ENCODE measurements around the gene UGT1A10. TPM values are rescaled to one million over a fixed set of nuclear protein-coding genes. Genes with fewer than 3 reads are reported as not detected.

The UGT1A10 gene
- polyA plus RNA-seq, 6 donors from 2014 or later = not detected

GRCh38 chr2:233801357-233802131, 165.3 kb downstream of the UGT1A10 start:
- H3K9me3 Mint-ChIP-seq = no peaks in the 10 kb centered on the region
- peaks cover 4 to 36% (median 32%) of the 10 kb centered on the region in 3 donors for H3K27me3 Mint-ChIP-seq
- H3K36me3 Mint-ChIP-seq = no peaks in the 10 kb centered on the region
- H3K4me3 Mint-ChIP-seq = no peak overlapping the region
- peaks cover 0 to 4% (median 0%) of the 10 kb centered on the region in 3 donors for H3K4me1 Mint-ChIP-seq
- no peak for ATAC-seq (ENCODE audit: low read depth in 2 of 2)
- DNase-seq = no peak
- no peak overlapping the region for H3K27ac Mint-ChIP-seq

GRCh38 chr2:233802132-233802815, 166.0 kb downstream of the UGT1A10 start:
- no peak for DNase-seq
- Mint-ChIP-seq H3K4me1 (peaks cover 0 to 4% (median 0%) of the 10 kb centered on the region in 3 donors), H3K9me3 (no peaks in the 10 kb centered on the region), H3K36me3 (no peaks in the 10 kb centered on the region), H3K4me3 (no peak overlapping the region), H3K27me3 (peaks cover 4 to 36% (median 32%) of the 10 kb centered on the region in 3 donors), H3K27ac (no peak overlapping the region)
- ATAC-seq (ENCODE audit: low read depth in 2 of 2) = no peak

DNA sequence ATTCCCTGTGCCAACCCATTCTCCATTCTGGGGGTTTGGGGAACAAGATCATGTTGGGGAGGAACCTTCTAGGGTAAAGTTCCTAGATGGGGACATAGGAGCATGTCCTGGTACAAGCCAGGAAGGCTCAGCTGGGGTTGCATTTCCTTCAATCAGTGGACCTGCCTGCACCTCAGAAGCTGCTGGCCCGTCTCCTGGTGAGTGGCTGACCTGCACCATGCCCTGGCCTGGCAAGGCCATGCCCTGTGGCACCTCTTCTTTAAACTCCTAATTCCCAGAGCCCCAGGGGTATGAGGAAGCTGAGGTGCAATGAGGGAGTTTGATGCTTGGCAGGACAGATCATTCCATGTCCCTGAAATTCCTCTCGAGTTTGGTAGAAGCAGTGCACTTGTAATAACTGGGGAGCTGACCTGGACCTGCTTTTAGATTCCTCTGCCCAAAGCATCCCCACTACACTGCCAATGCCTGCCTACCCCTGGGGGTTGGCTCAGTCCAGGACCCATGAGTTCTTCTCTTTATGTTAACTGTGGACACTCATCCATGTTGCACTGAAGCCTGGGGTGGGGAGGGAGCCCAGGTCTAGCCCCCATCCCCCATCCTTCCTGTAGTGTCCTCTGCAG, 167.2 kb downstream of the UGT1A10 start:
- no peak overlapping the region for H3K27ac Mint-ChIP-seq
- DNase-seq = no peak
- no peaks in the 10 kb centered on the region for H3K9me3 Mint-ChIP-seq
- H3K4me1 Mint-ChIP-seq = peaks cover 0 to 4% (median 0%) of the 10 kb centered on the region in 3 donors
- ATAC-seq (ENCODE audit: low read depth in 2 of 2) = no peak
- H3K4me3 Mint-ChIP-seq = no peak overlapping the region
- H3K36me3 Mint-ChIP-seq = no peaks in the 10 kb centered on the region
- H3K27me3 Mint-ChIP-seq = peaks cover 4 to 33% (median 27%) of the 10 kb centered on the region in 3 donors

- H3K27me3 Mint-ChIP-seq = peaks cover 4 to 35% (median 26%) of the 10 kb centered on the region in 3 donors
- peaks cover 0 to 4% (median 0%) of the 10 kb centered on the region in 3 donors for H3K4me1 Mint-ChIP-seq
- H3K36me3 Mint-ChIP-seq = no peaks in the 10 kb centered on the region
- DNase-seq = no peak
- ATAC-seq (ENCODE audit: low read depth in 2 of 2) = no peak
- H3K27ac Mint-ChIP-seq = no peak overlapping the region
- no peak overlapping the region for H3K4me3 Mint-ChIP-seq
- H3K9me3 Mint-ChIP-seq = no peaks in the 10 kb centered on the region
Measured at GRCh38 chr2:233803994-233804393, 167.7 kb downstream of the UGT1A10 start.

DNA sequence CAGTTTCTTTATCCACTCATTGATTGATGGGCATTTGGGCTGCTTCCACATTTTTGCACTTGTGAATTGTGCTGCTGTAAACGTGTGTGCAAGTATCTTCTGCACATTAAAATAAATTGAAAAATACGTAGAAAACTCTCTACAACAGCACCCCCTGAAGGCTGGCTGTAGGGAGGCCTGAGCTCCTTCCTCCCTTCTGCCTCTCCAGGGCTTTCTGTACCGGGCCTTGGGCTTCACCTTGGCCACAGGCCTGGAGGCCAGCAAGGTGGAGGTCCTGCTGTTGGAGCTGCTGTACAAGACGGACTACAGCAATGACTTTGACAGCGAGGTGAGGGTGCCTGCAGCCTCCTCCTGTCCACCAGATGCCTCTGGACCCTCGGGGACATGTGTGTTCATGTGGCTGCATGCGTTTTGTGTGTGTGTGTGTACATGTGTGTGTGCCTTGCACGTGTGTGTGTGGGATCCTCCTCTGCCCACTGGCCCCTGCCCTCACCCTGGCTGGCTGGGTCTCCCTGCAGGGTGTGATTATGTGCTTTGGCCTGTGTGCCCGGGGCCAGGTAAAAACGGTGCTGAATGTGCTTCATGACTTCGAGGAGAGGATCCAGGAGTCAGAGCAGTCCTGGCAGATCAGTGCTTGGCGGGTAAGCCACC, 171.1 kb downstream of the UGT1A10 start:
- no peaks in the 10 kb centered on the region for H3K9me3 Mint-ChIP-seq
- no peak overlapping the region for H3K4me3 Mint-ChIP-seq
- no peak overlapping the region for H3K27ac Mint-ChIP-seq
- ATAC-seq (ENCODE audit: low read depth in 2 of 2) (no peak), DNase-seq (no peak)
- no peaks in the 10 kb centered on the region for H3K4me1 Mint-ChIP-seq
- peaks cover 8 to 43% (median 41%) of the 10 kb centered on the region in 3 donors for H3K27me3 Mint-ChIP-seq
- no peaks in the 10 kb centered on the region for H3K36me3 Mint-ChIP-seq

DNA sequence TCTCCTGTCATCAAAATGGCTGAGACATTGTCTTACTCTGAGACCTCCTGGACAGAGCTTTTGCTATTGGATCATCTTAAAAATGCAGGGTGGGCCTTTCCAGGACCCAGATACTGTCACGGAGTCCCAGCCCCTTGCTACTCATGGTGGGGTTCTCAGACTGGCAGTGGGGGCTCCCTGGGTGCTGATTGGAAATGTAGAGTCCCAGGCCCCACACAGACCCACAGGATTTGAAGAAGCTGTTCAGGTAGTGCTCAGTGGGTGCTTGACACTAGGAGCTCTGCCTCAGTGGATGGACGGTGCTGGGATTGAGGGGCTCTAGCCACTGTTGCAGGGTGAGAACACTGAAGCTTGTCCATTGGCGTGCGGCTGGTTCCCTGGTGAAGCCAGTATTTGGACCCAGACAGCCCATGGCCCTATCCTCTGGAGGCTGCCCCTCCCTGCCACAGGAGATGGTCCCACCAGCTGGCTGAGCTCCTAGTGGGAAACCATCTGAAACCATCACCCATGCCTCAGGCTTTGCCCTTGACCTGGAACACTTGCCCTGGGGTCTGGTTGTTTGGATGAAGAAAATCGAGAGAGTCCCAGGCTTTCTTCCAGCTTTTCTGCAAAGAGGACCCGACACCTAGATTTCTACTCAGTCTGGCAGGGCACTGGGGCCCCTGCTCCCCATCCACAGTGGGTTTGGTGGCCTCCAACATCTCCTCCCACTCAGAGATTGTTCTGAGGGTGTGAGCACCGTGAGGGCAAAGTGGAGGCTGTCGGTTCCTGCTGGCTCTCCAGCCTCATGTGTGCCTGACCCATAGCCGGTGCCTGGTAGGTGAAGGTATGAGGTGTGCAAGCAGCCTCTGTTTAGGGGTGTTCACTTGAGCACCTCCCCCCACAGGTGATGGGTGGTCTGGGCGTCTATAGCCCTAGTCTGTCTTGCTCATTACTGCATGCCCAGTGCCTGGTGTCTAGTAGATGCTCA, 172.0 kb downstream of the UGT1A10 start:
- H3K27me3 Mint-ChIP-seq = peaks cover 6 to 35% (median 33%) of the 10 kb centered on the region in 3 donors
- no peak overlapping the region for H3K27ac Mint-ChIP-seq
- H3K4me1 Mint-ChIP-seq = no peaks in the 10 kb centered on the region
- no peak overlapping the region for H3K4me3 Mint-ChIP-seq
- no peaks in the 10 kb centered on the region for H3K36me3 Mint-ChIP-seq
- ATAC-seq (ENCODE audit: low read depth in 2 of 2) (no peak), DNase-seq (no peak)
- H3K9me3 Mint-ChIP-seq = no peaks in the 10 kb centered on the region

DNA sequence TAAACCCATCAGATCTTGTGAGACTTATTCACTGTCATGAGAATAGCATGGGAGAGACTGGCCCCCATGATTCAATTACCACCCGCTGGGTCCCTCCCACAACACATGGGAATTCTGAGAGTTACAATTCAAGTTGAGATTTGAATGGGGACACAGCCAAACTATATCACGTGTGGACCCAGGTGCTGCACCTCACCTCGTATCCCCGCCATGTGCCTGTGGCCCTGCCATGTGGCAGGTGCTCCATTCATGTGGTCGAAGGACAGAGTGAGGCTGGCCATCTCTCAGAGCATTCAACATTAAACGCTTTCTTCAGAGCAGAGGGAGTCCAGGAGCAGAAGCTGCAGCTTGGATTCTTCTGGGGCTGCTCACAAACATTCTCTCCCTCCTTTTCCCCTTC, 174.1 kb downstream of the UGT1A10 start:
- ATAC-seq (ENCODE audit: low read depth in 2 of 2) (no peak), DNase-seq (no peak)

DNA sequence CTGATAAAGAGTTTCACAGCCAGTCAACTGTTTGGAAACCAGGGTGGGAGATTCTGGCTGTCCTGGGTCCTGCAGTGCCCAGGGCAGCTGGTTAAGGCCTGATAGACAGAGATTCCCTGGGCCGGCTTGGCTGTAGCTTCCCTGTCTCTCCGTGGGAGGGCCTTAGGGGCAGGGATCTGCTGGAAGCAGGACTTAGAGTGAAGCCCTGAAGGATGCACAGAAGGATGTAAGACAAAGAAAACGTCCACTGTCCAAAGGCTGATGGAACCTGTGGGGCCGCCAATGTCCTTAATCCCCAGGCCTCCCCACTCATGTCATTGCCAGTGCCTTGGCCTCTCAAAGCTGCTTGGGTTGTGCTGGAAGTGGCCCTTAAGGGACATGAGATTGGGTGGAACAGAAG, 174.8 kb downstream of the UGT1A10 start:
- Mint-ChIP-seq H3K4me1 (no peaks in the 10 kb centered on the region), H3K4me3 (no peak overlapping the region), H3K27ac (no peak overlapping the region), H3K36me3 (no peaks in the 10 kb centered on the region), H3K9me3 (no peaks in the 10 kb centered on the region), H3K27me3 (peaks cover 6 to 20% (median 13%) of the 10 kb centered on the region in 3 donors)
- ATAC-seq (ENCODE audit: low read depth in 2 of 2) (no peak), DNase-seq (no peak)

More for the DNA sequence above, 174.1 kb downstream of the UGT1A10 start:
- H3K27me3 Mint-ChIP-seq = peaks cover 6 to 18% (median 13%) of the 10 kb centered on the region in 3 donors
- H3K36me3 Mint-ChIP-seq = no peaks in the 10 kb centered on the region
- H3K27ac Mint-ChIP-seq = no peak overlapping the region
- H3K9me3 Mint-ChIP-seq = no peaks in the 10 kb centered on the region
- H3K4me3 Mint-ChIP-seq = no peak overlapping the region
- H3K4me1 Mint-ChIP-seq = no peaks in the 10 kb centered on the region

- DNase-seq = no peak
- H3K36me3 Mint-ChIP-seq = no peaks in the 10 kb centered on the region
- H3K4me1 Mint-ChIP-seq = no peaks in the 10 kb centered on the region
- no peak overlapping the region for H3K27ac Mint-ChIP-seq
- no peaks in the 10 kb centered on the region for H3K9me3 Mint-ChIP-seq
- no peak overlapping the region for H3K4me3 Mint-ChIP-seq
- no peak for ATAC-seq (ENCODE audit: low read depth in 2 of 2)
- peaks cover 6 to 25% (median 13%) of the 10 kb centered on the region in 3 donors for H3K27me3 Mint-ChIP-seq
Measured at GRCh38 chr2:233811732-233812131, 175.5 kb downstream of the UGT1A10 start.

DNA sequence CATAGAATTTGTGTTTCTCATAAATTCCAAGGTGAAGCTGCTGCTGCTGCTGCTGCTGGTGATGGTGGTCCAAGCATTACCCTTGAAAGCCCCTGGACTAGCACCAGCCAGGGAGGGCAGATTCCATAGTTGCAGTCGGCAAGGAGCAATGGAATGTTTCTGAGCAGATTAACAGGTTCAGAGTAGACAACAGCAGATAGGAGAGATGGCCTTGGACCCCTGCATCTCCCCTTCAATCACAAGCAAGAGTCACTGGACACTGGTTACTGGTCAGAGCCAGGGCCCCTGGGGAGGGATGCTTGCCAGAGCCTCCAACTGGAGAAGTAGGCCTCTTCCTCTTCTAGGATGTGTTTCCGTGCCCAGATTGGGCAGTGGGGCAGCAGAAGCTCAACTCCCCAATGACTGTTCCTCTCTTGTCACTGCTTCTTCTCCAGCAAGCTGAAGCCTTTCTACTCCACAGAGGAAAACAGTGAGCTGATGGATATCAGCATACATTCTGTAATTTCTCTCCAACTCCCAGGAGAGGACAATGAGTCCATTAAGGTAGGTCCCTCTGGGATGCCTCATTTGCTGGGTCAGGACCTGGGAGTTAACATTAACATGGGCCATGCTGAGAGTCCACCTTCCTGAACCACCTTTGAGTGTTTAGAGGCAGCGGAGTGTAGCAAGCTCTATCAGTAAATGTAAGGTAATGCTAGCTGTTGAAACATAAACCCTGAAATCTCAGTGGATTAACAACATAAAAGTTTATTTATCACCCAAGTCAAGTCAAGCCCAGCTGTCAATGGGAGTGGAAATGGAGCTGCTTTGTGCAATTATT, 177.2 kb downstream of the UGT1A10 start:
- peaks cover 6 to 41% (median 19%) of the 10 kb centered on the region in 3 donors for H3K27me3 Mint-ChIP-seq
- no peak for ATAC-seq (ENCODE audit: low read depth in 2 of 2)

GRCh38 chr2:233814056-233814835, 178.0 kb downstream of the UGT1A10 start:
- H3K27ac Mint-ChIP-seq = no peak overlapping the region
- no peaks in the 10 kb centered on the region for H3K36me3 Mint-ChIP-seq
- ATAC-seq (ENCODE audit: low read depth in 2 of 2) (no peak), DNase-seq (no peak)
- no peaks in the 10 kb centered on the region for H3K9me3 Mint-ChIP-seq
- H3K4me3 Mint-ChIP-seq = no peak overlapping the region
- H3K4me1 Mint-ChIP-seq = no peaks in the 10 kb centered on the region
- H3K27me3 Mint-ChIP-seq = peaks cover 6 to 41% (median 17%) of the 10 kb centered on the region in 3 donors

More for the DNA sequence above, 177.2 kb downstream of the UGT1A10 start:
- Mint-ChIP-seq H3K4me3 (no peak overlapping the region), H3K36me3 (no peaks in the 10 kb centered on the region), H3K9me3 (no peaks in the 10 kb centered on the region), H3K27ac (no peak overlapping the region), H3K4me1 (no peaks in the 10 kb centered on the region)
- no peak for DNase-seq

Measured in naive B cell (primary cell).